LNCAP (cell line): Measurements from ENCODE around the gene RPS19.

Source experiments
- CTCF ChIP-seq: fragments of 450-650 bp; IDR thresholded peaks from 2 replicates; pipeline ENCODE4 v1.5.1; 2017; ENCODE audit warnings: mild to moderate bottlenecking

Gene RPS19

GRCh38 chr19:41821003-41821735 is 38.9 kb upstream of the RPS19 start:
- peak; percentile 54 for TF ChIP-seq CTCF

GRCh38 chr19:41837981-41838708 is 21.9 kb upstream of the RPS19 start:
- no peak for TF ChIP-seq CTCF

- no peak for TF ChIP-seq CTCF
These were observed 20.8 kb upstream of the RPS19 start for GRCh38 chr19:41839211-41839610.

GRCh38 chr19:41843371-41843770 is 16.7 kb upstream of the RPS19 start:
- no peak for TF ChIP-seq CTCF

- TF ChIP-seq CTCF: no peak
These were observed 15.5 kb upstream of the RPS19 start, which contains the start of gene LYPD4 for GRCh38 chr19:41844601-41845000. Gene LYPD4, minus strand, starts transcription at chr19:41844683. Its CDS starts 5,398 bp downstream, at chr19:41839285.

GRCh38 chr19:41845001-41845050 is 15.2 kb upstream of the RPS19 start, which contains the start of gene DMRTC2:
Gene DMRTC2, plus strand, starts transcription at chr19:41845042. Its CDS starts 2,387 bp downstream, at chr19:41847429.
- TF ChIP-seq CTCF: no peak

- no peak for TF ChIP-seq CTCF
These were observed 14.9 kb upstream of the RPS19 start for GRCh38 chr19:41845051-41845590.
